NCI-H187 (cell line): Measurements from ENCODE around the gene GMCL2.

Experiments used
- DNase-seq, 2 experiments: peaks; one replicate each; lab custom pipeline; 2025; lab: John Stamatoyannopoulos, UW

GMCL2 gene

GRCh38 chr5:178182158-178182876 lies 4.9 kb downstream of the GMCL2 start:
- no peak for DNase-seq

GRCh38 chr5:178180141-178180863 lies 6.9 kb downstream of the GMCL2 start:
- no peak for DNase-seq

- no peak for DNase-seq
Observed at GRCh38 chr5:178177569-178177968, 9.6 kb downstream of the GMCL2 start.

- no peak for DNase-seq
Observed at GRCh38 chr5:178176791-178177190, 10.4 kb downstream of the GMCL2 start.

GRCh38 chr5:178174456-178174855 lies 12.7 kb downstream of the GMCL2 start:
- DNase-seq = no peak

- no peak for DNase-seq
Observed at GRCh38 chr5:178170455-178170854, 16.7 kb downstream of the GMCL2 start.

GRCh38 chr5:178165581-178165980 lies 21.6 kb downstream of the GMCL2 start:
- DNase-seq = no peak

- peak; percentile 89 to 95 for DNase-seq
Observed at GRCh38 chr5:178163772-178164735, 23.1 kb downstream of the GMCL2 start.

- DNase-seq = no peak
Observed at GRCh38 chr5:178162481-178162880, 24.7 kb downstream of the GMCL2 start.

GRCh38 chr5:178160176-178160575 lies 27.0 kb downstream of the GMCL2 start:
- no peak for DNase-seq

GRCh38 chr5:178155065-178155464 lies 32.1 kb downstream of the GMCL2 start:
- DNase-seq = no peak

- peak; percentile 94 to 96 for DNase-seq
Observed at GRCh38 chr5:178153530-178154340, 33.4 kb downstream of the GMCL2 start, which contains the start of gene NHP2. TSS of gene NHP2 (minus strand) at chr5:178153885. CDS start at chr5:178153817, 68 bp downstream.

- no peak for DNase-seq
Observed at GRCh38 chr5:178152491-178153444, 34.4 kb downstream of the GMCL2 start.

- no peak for DNase-seq
Observed at GRCh38 chr5:178150977-178151734, 36.0 kb downstream of the GMCL2 start.

- DNase-seq = no peak
Observed at GRCh38 chr5:178149199-178149932, 37.8 kb downstream of the GMCL2 start.

GRCh38 chr5:178147406-178147805 lies 39.8 kb downstream of the GMCL2 start:
- DNase-seq = no peak

GRCh38 chr5:178145965-178146820 lies 41.0 kb downstream of the GMCL2 start:
- peak; percentile 4 to 53 for DNase-seq

GRCh38 chr5:178143901-178144300 lies 43.3 kb downstream of the GMCL2 start:
- DNase-seq = no peak
